Panc1 (cell line): Measurements from ENCODE around the gene TENM3. TPM values are rescaled to one million over a fixed set of nuclear protein-coding genes. Genes with fewer than 3 reads are reported as not detected.
"Not testable (repeated sequence)": the region's sequence is repeated elsewhere in the genome, so short reads cannot be mapped to it uniquely, and the experiment has no call there.

ENCODE experiments used
- ATAC-seq: fragments of 200-7000 bp; cut with Tn5 transposase; 2 replicates; pipeline ENCODE4 v1.9.1; 2020; ENCODE audit warnings: mild to moderate bottlenecking, moderate library complexity
- BruUV-seq: library from RNA; stranded (reverse); fragments of 400-500 nt; replicated peaks from 2 replicates; lab custom pipeline; 2021; lab: Mats Ljungman, UMichigan
- CTCF ChIA-PET: fragments of 300-600 bp; sonication (Branson Sonifier 250); formaldehyde crosslinking; loops from one replicate; lab custom pipeline; 2022; ENCODE audit warnings: antibody characterized with exemption; lab: Charles Lee
- POLR2A ChIA-PET: fragments of 300-600 bp; sonication (Branson Sonifier 250); formaldehyde crosslinking; loops from one replicate; lab custom pipeline; 2022; ENCODE audit warnings: antibody characterized with exemption; lab: Charles Lee
- DNase-seq: peaks from one replicate; pipeline ENCODE4 v3.0.0-alpha.2; 2010; ENCODE audit warnings: low read depth, low spot score
- H3K27ac ChIP-seq: 2 replicates; pipeline ENCODE4 v1.5.1; 2011; ENCODE audit warnings: mild to moderate bottlenecking, low read length, inconsistent platforms
- H3K27me3 ChIP-seq: fragments of 200-500 bp; sonication (Bioruptor generic); 2 replicates; pipeline ENCODE4 v1.6.0; 2014; ENCODE audit warnings: low read length, inconsistent platforms; ENCODE audit not compliant: control insufficient read depth, insufficient read depth
- H3K36me3 ChIP-seq: fragments of 200-500 bp; sonication (Bioruptor generic); 2 replicates; pipeline ENCODE4 v1.5.1; 2014; ENCODE audit warnings: inconsistent platforms, mild to moderate bottlenecking, low read length, moderate library complexity; ENCODE audit not compliant: control insufficient read depth, insufficient read depth
- H3K4me1 ChIP-seq: 2 replicates; pipeline ENCODE4 v1.5.1; 2011; ENCODE audit warnings: inconsistent platforms, mild to moderate bottlenecking, low read length, moderate library complexity; ENCODE audit not compliant: control insufficient read depth, insufficient read depth
- H3K4me3 ChIP-seq, 2 experiments: 2 replicates each; pipeline ENCODE4 v1.5.1; 2011 to 2012; ENCODE audit warnings: low read depth in 2 of 2, low read length in 2 of 2, mild to moderate bottlenecking in 2 of 2, inconsistent platforms in 1 of 2, moderate library complexity in 1 of 2
- H3K9me3 ChIP-seq: fragments of 200-500 bp; sonication (Bioruptor generic); 2 replicates; pipeline ENCODE4 v1.5.1; 2014; ENCODE audit warnings: low read depth, mild to moderate bottlenecking, inconsistent platforms, low read length, moderate library complexity; ENCODE audit not compliant: control insufficient read depth, insufficient read depth
- POLR2AphosphoS5 ChIP-seq: IDR thresholded peaks from 2 replicates; pipeline ENCODE4 v1.6.1; 2012; ENCODE audit warnings: mild to moderate bottlenecking, low read depth, low read length, moderate library complexity
- REST ChIP-seq, 2 experiments: IDR thresholded peaks; 2 replicates each; pipeline ENCODE4 v1.6.1; 2011 to 2012; ENCODE audit warnings: low read depth in 2 of 2, control low read depth in 1 of 2, low read length in 1 of 2, mild to moderate bottlenecking in 1 of 2, moderate library complexity in 1 of 2; ENCODE audit not compliant: insufficient read depth in 1 of 2
- SIN3A ChIP-seq: IDR thresholded peaks from 2 replicates; pipeline ENCODE4 v1.6.1; 2012; ENCODE audit warnings: low read depth, mild to moderate bottlenecking, low read length, moderate library complexity, borderline replicate concordance; ENCODE audit not compliant: insufficient read depth
- TCF7L2 ChIP-seq: IDR thresholded peaks from 2 replicates; pipeline ENCODE4 v1.6.1; 2011; ENCODE audit warnings: mild to moderate bottlenecking, low read depth, low read length, inconsistent platforms
- in situ Hi-C: cut with HindIII; loops from 2 replicates; pipeline ENCODE4 v1.10.0; 2016; ENCODE audit warnings: low sequenced_read_pairs, low pct_unique_long_range_greater_than_20kb
- intact Hi-C: fragments of 100-400 bp; cut with micrococcal nuclease; formaldehyde crosslinking; loops from one replicate; pipeline ENCODE4 v1.10.0; 2022; ENCODE audit not compliant: unreplicated experiment
- total RNA-seq: library from RNA; stranded (reverse); gene quantifications from one replicate; pipeline ENCODE4 v1.2.1, GENCODE V29; 2021; ENCODE audit not compliant: unreplicated experiment
- TF ChIP-seq, protein P1 (sequence below): fragments of 450-650 bp; IDR thresholded peaks from 2 replicates; pipeline ENCODE4 v1.5.1; 2017; ENCODE audit warnings: mild to moderate bottlenecking

The TENM3 gene
- total RNA-seq, 1 experiment from 2014 or later = 0.95 TPM

DNA sequence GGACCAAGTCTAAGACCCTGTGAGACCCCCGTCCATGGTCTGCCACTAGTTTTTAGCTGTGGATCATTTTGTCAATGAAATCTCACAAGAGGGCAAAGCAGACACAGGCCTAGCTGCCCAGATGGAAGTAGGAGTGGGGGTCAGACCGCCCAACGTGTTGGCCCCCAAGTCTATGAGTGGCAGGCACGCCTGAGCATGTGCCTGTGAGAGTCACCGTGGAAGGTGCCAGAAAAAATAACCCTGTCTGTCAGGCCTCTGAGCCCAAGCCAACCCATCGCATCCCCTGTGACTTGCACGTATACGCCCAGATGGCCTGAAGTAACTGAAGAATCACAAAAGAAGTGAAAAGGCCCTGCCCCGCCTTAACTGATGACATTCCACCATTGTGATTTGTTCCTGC, 570.9 kb downstream of the TENM3 start:
- POLR2A ChIA-PET, H3K9me3 ChIP-seq, H3K36me3 ChIP-seq, H3K4me3 ChIP-seq, intact Hi-C loops, H3K27ac ChIP-seq, BruUV-seq, H3K27me3 ChIP-seq, ATAC-seq, in situ Hi-C loops, CTCF ChIA-PET, DNase-seq, H3K4me1 ChIP-seq: not testable (repeated sequence)

DNA sequence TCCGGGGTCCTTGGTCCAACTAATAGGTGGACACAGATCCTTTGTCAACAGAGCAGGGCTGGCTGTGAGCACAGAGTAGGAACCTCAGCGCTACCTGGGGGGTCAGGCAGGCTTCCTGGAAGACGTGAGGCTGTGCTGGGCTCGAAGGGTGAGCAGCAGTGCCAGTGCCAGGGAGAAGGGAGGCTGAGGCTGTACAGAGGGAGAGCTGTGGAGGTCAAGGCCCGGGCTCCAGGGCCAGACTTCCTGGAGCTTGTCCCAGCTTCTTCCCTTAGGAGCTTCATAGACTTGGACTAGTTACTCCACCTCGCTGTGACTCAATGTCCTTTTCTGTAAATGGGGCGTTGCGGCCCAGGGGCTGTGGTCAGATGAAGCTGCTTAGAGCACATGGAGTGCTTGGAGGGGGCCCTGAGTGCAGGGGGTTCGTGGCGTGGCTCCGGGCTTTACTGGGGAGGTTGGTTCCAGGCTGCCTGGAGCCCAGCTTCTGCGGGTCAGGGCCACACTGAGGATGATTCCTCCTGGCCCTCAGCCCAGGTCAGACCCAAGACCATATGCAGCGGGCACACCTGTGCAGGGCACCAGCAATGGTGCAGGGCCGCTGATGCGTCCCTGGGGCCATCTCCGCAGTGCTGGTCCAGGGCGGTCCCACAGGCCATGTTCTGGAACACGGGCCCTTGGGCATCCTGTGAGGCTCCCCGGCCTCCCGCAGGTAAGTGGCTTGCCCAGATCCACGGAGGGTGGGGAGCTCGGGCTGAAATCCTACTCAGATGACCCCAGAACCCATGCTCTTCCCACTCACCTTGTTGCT, 575.9 kb downstream of the TENM3 start:
- CTCF ChIA-PET = no interaction called here

More for the DNA sequence above, 575.9 kb downstream of the TENM3 start:
- Histone ChIP-seq H3K4me3 (no peak overlapping the region), H3K27me3 (no peaks in the 10 kb centered on the region), H3K9me3 (no peaks in the 10 kb centered on the region), H3K36me3 (no peaks in the 10 kb centered on the region), H3K4me1 (no peaks in the 10 kb centered on the region), H3K27ac (no peak overlapping the region)
- POLR2A ChIA-PET = no interaction called here
- intact Hi-C loops = no loop called here
- in situ Hi-C loops = no loop called here
- no peak for DNase-seq
- no peak for ATAC-seq
- BruUV-seq = no TSS peak
- TF ChIP-seq TCF7L2 (no peak), POLR2AphosphoS5 (no peak), SIN3A (no peak), REST (IDR thresholded peaks at IDR 0.05; ENCODE audit: insufficient read depth in 1 of 2, low read depth in 2 of 2, low read length in 1 of 2) (no peak)
- TF ChIP-seq, protein P1, sequence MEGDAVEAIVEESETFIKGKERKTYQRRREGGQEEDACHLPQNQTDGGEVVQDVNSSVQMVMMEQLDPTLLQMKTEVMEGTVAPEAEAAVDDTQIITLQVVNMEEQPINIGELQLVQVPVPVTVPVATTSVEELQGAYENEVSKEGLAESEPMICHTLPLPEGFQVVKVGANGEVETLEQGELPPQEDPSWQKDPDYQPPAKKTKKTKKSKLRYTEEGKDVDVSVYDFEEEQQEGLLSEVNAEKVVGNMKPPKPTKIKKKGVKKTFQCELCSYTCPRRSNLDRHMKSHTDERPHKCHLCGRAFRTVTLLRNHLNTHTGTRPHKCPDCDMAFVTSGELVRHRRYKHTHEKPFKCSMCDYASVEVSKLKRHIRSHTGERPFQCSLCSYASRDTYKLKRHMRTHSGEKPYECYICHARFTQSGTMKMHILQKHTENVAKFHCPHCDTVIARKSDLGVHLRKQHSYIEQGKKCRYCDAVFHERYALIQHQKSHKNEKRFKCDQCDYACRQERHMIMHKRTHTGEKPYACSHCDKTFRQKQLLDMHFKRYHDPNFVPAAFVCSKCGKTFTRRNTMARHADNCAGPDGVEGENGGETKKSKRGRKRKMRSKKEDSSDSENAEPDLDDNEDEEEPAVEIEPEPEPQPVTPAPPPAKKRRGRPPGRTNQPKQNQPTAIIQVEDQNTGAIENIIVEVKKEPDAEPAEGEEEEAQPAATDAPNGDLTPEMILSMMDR = no peak
